Left hindlimb (tissue), 1 donor: ENCODE data around the gene PXDN.

Source experiments
- DNase-seq: peaks from one replicate; pipeline ENCODE4 v3.0.0-alpha.2; 2018

Gene PXDN

GRCh38 chr2:1607236-1607920, 136.9 kb downstream of the PXDN start:
- peak; percentile 17 for DNase-seq

GRCh38 chr2:1606421-1607235, 137.7 kb downstream of the PXDN start:
- DNase-seq: peak; percentile 42

GRCh38 chr2:1606046-1606400, 138.3 kb downstream of the PXDN start:
- peak; percentile 18 for DNase-seq

- DNase-seq: peak; percentile 32
Observed at GRCh38 chr2:1605102-1606045, 138.9 kb downstream of the PXDN start.

- no peak for DNase-seq
Observed at GRCh38 chr2:1603521-1603920, 140.8 kb downstream of the PXDN start.

GRCh38 chr2:1603059-1603458, 141.3 kb downstream of the PXDN start:
- no peak for DNase-seq

GRCh38 chr2:1602278-1603010, 141.9 kb downstream of the PXDN start:
- DNase-seq: no peak

- DNase-seq: peak; percentile 37
Observed at GRCh38 chr2:1601471-1602277, 142.6 kb downstream of the PXDN start.

GRCh38 chr2:1601067-1601412, 143.3 kb downstream of the PXDN start:
- DNase-seq: peak; percentile 11

- peak; percentile 23 for DNase-seq
Observed at GRCh38 chr2:1600191-1601066, 143.9 kb downstream of the PXDN start.

GRCh38 chr2:1599301-1600085, 144.8 kb downstream of the PXDN start:
- DNase-seq: peak; percentile 9

- no peak for DNase-seq
Observed at GRCh38 chr2:1598800-1599199, 145.5 kb downstream of the PXDN start.

- DNase-seq: no peak
Observed at GRCh38 chr2:1598041-1598710, 146.1 kb downstream of the PXDN start.

GRCh38 chr2:1595274-1595673, 149.0 kb downstream of the PXDN start:
- no peak for DNase-seq

GRCh38 chr2:1594373-1595171, 149.7 kb downstream of the PXDN start:
- no peak for DNase-seq

GRCh38 chr2:1594123-1594372, 150.3 kb downstream of the PXDN start:
- no peak for DNase-seq

GRCh38 chr2:1593371-1594122, 150.8 kb downstream of the PXDN start:
- DNase-seq: peak; percentile 75
